ENCODE measurements around the gene FBP2.
"Not testable (repeated sequence)": the region's sequence is repeated elsewhere in the genome, so short reads cannot be mapped to it uniquely, and the experiment has no call there.

Gene FBP2

GRCh38 chr9:94557376-94557775, 36.2 kb downstream of the FBP2 start:
- DNase-seq = no peak

GRCh38 chr9:94554439-94555331, 38.9 kb downstream of the FBP2 start, which contains the start of gene PCAT7:
Gene PCAT7, plus strand, starts transcription at chr9:94555083.
- DNase-seq = no peak

- no peak for DNase-seq
Measured at GRCh38 chr9:94554078-94554438, 39.6 kb downstream of the FBP2 start.

GRCh38 chr9:94553029-94553938, 40.3 kb downstream of the FBP2 start:
- DNase-seq = no peak

GRCh38 chr9:94545940-94546339, 47.7 kb downstream of the FBP2 start:
- no peak for DNase-seq

GRCh38 chr9:94544335-94544734, 49.3 kb downstream of the FBP2 start:
- not testable (repeated sequence) for DNase-seq

GRCh38 chr9:94538908-94539307, 54.7 kb downstream of the FBP2 start:
- no peak for DNase-seq

GRCh38 chr9:94534901-94535300, 58.7 kb downstream of the FBP2 start:
- DNase-seq = no peak

- no peak for DNase-seq
Measured at GRCh38 chr9:94533601-94534000, 60.0 kb downstream of the FBP2 start.

- DNase-seq = no peak
Measured at GRCh38 chr9:94533155-94533554, 60.5 kb downstream of the FBP2 start.

GRCh38 chr9:94528886-94529285, 64.7 kb downstream of the FBP2 start:
- DNase-seq = no peak

GRCh38 chr9:94526951-94527350, 66.7 kb downstream of the FBP2 start:
- no peak for DNase-seq

GRCh38 chr9:94526271-94526670, 67.4 kb downstream of the FBP2 start:
- no peak for DNase-seq

GRCh38 chr9:94525396-94526035, 68.1 kb downstream of the FBP2 start:
- DNase-seq = no peak

- DNase-seq = no peak
Measured at GRCh38 chr9:94517254-94517653, 76.4 kb downstream of the FBP2 start.

GRCh38 chr9:94514722-94515121, 78.9 kb downstream of the FBP2 start:
- DNase-seq = no peak

- no peak for DNase-seq
Measured at GRCh38 chr9:94511955-94512265, 81.7 kb downstream of the FBP2 start.

- no peak for DNase-seq
Measured at GRCh38 chr9:94511134-94511954, 82.3 kb downstream of the FBP2 start.

All from DMS153 (cell line).